Cardiac fibroblast (primary cell): ENCODE data around the gene RHEB.

ENCODE experiments used
- DNase-seq, 2 donors: peaks; one replicate each; pipeline versions ENCODE4 v3.0.0 to v3.0.0-alpha.2; 2010; ENCODE audit warnings: low read depth in 2 of 2
- H3K4me3 ChIP-seq, 2 donors: replicated peaks in 1 of 2; 1 replicate in 1 of 2; 2 replicates in 1 of 2; pipeline ENCODE4 v1.5.1; 2011; ENCODE audit warnings: low read depth in 2 of 2, low read length in 2 of 2, mild to moderate bottlenecking in 2 of 2, moderate library complexity in 1 of 2
- CTCF ChIP-seq: IDR thresholded peaks from one replicate; pipeline ENCODE4 v1.5.1; 2011; ENCODE audit warnings: low read depth, mild to moderate bottlenecking, low read length, inconsistent platforms

Gene RHEB

GRCh38 chr7:151556592-151556991 lies 36.9 kb upstream of the RHEB start:
- TF ChIP-seq CTCF = no peak
- DNase-seq = no peak
- no peak overlapping the region for H3K4me3 ChIP-seq

- no peak overlapping the region for H3K4me3 ChIP-seq
- no peak for DNase-seq
- TF ChIP-seq CTCF = no peak
Observed at GRCh38 chr7:151553356-151553755, 33.7 kb upstream of the RHEB start.

GRCh38 chr7:151552352-151553028 lies 32.8 kb upstream of the RHEB start:
- H3K4me3 ChIP-seq = no peak overlapping the region
- no peak for DNase-seq
- TF ChIP-seq CTCF = no peak

- no peak for TF ChIP-seq CTCF
- no peak for DNase-seq
- H3K4me3 ChIP-seq = no peak overlapping the region
Observed at GRCh38 chr7:151551820-151552219, 32.1 kb upstream of the RHEB start.

- H3K4me3 ChIP-seq = no peak overlapping the region
- DNase-seq = peak; percentile 65 to 86
- TF ChIP-seq CTCF = no peak
Observed at GRCh38 chr7:151550656-151551286, 31.1 kb upstream of the RHEB start.

- no peak for TF ChIP-seq CTCF
- no peak for DNase-seq
- no peak overlapping the region for H3K4me3 ChIP-seq
Observed at GRCh38 chr7:151549644-151550043, 29.9 kb upstream of the RHEB start.
